Kidney (tissue), 14 donors: Measurements from ENCODE around the gene LATS2. TPM values are rescaled to one million over a fixed set of nuclear protein-coding genes. Genes with fewer than 3 reads are reported as not detected.

Source experiments
- DNase-seq, 5 donors: peaks; one replicate each; pipeline ENCODE4 v3.0.0-alpha.2; 2013 to 2020
- FAIRE-seq: peaks from 2 replicates; lab custom pipeline; 2012; peaks lifted over from hg19 to GRCh38; lab: Jason Lieb, UNC
- H3K27ac ChIP-seq, 2 donors: one replicate each; pipeline ENCODE4 v1.7.0; 2013; ENCODE audit warnings: low read depth in 2 of 2, low read length in 2 of 2, inconsistent platforms in 1 of 2
- H3K27me3 ChIP-seq: one replicate; pipeline ENCODE4 v1.7.1; 2013; ENCODE audit warnings: low read length, inconsistent platforms; ENCODE audit not compliant: control insufficient read depth, insufficient read depth
- H3K36me3 ChIP-seq, 3 donors: one replicate each; pipeline versions ENCODE4 v1.7.0 to v1.7.1; 2013; ENCODE audit warnings: low read length in 3 of 3, control low read depth in 1 of 3, inconsistent platforms in 1 of 3; ENCODE audit not compliant: insufficient read depth in 3 of 3, control insufficient read depth in 2 of 3
- H3K4me1 ChIP-seq, 3 donors: one replicate each; pipeline versions ENCODE4 v1.7.0 to v1.7.1; 2013; ENCODE audit warnings: low read length in 3 of 3, inconsistent platforms in 1 of 3, low read depth in 1 of 3; ENCODE audit not compliant: control insufficient read depth in 2 of 3, insufficient read depth in 2 of 3
- H3K4me3 ChIP-seq, 3 donors: one replicate each; pipeline versions ENCODE4 v1.7.0 to v1.8.1; 2013; ENCODE audit warnings: low read length in 3 of 3, control low read depth in 1 of 3, inconsistent platforms in 1 of 3
- H3K9ac ChIP-seq, 3 donors: one replicate each; pipeline versions ENCODE4 v1.7.0 to v1.7.1; 2013; ENCODE audit warnings: low read length in 3 of 3, control low read depth in 1 of 3, inconsistent platforms in 1 of 3
- H3K9me3 ChIP-seq, 3 donors: one replicate each; pipeline versions ENCODE4 v1.7.0 to v1.7.1; 2013; ENCODE audit warnings: low read length in 3 of 3, control low read depth in 1 of 3, inconsistent platforms in 1 of 3; ENCODE audit not compliant: control insufficient read depth in 2 of 3, insufficient read depth in 1 of 3
- intact Hi-C: fragments of 100-400 bp; cut with DNase I; formaldehyde crosslinking; loops from one replicate; pipeline ENCODE4 v1.11.1; 2022
- polyA plus RNA-seq: library from polyadenylated mRNA; stranded (reverse); fragments of 350-450 nt; fragmentation: Illumina TruSeq; extraction: RNeasy Lipid Tissue Mini Kit (QIAGEN cat#74804); gene quantifications from one replicate; pipeline ENCODE4 v1.2.3, GENCODE V29; 2014; ENCODE audit warnings: low read depth, low replicate concordance; ENCODE audit not compliant: insufficient read depth
- total RNA-seq: library from RNA; stranded (reverse); fragmentation: NEBNext Ultra II Directional; extraction: Animal tissue kit (Norgen Biotek cat#: 25700); gene quantifications from one replicate; pipeline ENCODE4 v1.2.1, GENCODE V29; 2021
- TF ChIP-seq, protein P1 (sequence below): IDR thresholded peaks from 3 replicates; pipeline ENCODE4 v1.5.1; 2012; ENCODE audit warnings: mild to moderate bottlenecking, moderate library complexity, borderline replicate concordance; ENCODE audit not compliant: insufficient read depth; ENCODE audit errors: extremely low read depth
- donor health status: control.
- donor health status: control.
- donor health status: control.
- donor health status: control.
- donor health status: control.
- donor health status: DM: yes; HTN: yes; CAD: no.
- donor health status: Normal renal cell carcinoma (clear cell type).

LATS2 gene
- total and polyA plus RNA-seq, 2 donors from 2014 or later = 5.5 to 26.3 TPM

- TF ChIP-seq, protein P1, sequence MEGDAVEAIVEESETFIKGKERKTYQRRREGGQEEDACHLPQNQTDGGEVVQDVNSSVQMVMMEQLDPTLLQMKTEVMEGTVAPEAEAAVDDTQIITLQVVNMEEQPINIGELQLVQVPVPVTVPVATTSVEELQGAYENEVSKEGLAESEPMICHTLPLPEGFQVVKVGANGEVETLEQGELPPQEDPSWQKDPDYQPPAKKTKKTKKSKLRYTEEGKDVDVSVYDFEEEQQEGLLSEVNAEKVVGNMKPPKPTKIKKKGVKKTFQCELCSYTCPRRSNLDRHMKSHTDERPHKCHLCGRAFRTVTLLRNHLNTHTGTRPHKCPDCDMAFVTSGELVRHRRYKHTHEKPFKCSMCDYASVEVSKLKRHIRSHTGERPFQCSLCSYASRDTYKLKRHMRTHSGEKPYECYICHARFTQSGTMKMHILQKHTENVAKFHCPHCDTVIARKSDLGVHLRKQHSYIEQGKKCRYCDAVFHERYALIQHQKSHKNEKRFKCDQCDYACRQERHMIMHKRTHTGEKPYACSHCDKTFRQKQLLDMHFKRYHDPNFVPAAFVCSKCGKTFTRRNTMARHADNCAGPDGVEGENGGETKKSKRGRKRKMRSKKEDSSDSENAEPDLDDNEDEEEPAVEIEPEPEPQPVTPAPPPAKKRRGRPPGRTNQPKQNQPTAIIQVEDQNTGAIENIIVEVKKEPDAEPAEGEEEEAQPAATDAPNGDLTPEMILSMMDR = no peak
- intact Hi-C loops = no loop called here
- no peak overlapping the region for H3K27ac ChIP-seq
- no peak overlapping the region for H3K9ac ChIP-seq
- FAIRE-seq (no peak), DNase-seq (no peak)
- H3K4me1 ChIP-seq = no peaks in the 10 kb centered on the region
- no peaks in the 10 kb centered on the region for H3K9me3 ChIP-seq
- no peak overlapping the region for H3K4me3 ChIP-seq
- H3K27me3 ChIP-seq = no peaks in the 10 kb centered on the region
- no peaks in the 10 kb centered on the region for H3K36me3 ChIP-seq
Observed at GRCh38 chr13:21066946-21067345, 5.6 kb upstream of the LATS2 start.

DNA sequence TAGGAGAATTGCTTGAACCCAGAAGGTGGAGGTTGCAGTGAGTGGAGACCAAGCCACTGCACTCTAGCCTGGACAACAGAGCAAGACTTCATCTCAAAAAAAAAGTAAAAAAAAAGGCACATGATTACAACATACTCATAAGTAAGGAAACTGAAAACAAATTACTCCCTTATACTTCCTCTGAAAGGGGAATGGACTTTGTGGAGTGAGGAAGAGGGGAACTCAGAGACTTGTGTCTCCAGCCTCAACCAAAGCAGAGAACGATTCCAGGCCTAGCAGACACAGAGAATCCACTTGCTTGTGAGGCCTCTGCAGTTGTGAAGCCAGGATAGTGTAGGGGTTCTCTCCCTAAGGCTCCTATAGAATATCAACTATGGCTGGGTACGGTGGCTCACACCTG lies 4.3 kb upstream of the LATS2 start:
- intact Hi-C loops = no loop called here
- TF ChIP-seq, protein P1 = no peak
- H3K4me3 ChIP-seq = no peak overlapping the region
- H3K27me3 ChIP-seq = no peaks in the 10 kb centered on the region
- H3K4me1 ChIP-seq = no peaks in the 10 kb centered on the region
- DNase-seq = no peak
- H3K27ac ChIP-seq = no peak overlapping the region
- FAIRE-seq = no peak
- H3K36me3 ChIP-seq = no peaks in the 10 kb centered on the region
- H3K9ac ChIP-seq = no peak overlapping the region
- H3K9me3 ChIP-seq = no peaks in the 10 kb centered on the region

- TF ChIP-seq, protein P1 = no peak
- intact Hi-C loops = no loop called here
- H3K4me3 ChIP-seq = no peak overlapping the region
Observed at GRCh38 chr13:21063031-21063430, 1.6 kb upstream of the LATS2 start.

More at GRCh38 chr13:21063031-21063430, 1.6 kb upstream of the LATS2 start:
- Histone ChIP-seq H3K4me1 (peaks cover 0 to 4% (median 0%) of the 10 kb centered on the region in 3 donors), H3K9ac (no peak overlapping the region), H3K27me3 (no peaks in the 10 kb centered on the region), H3K9me3 (no peaks in the 10 kb centered on the region), H3K36me3 (no peaks in the 10 kb centered on the region), H3K27ac (no peak overlapping the region)
- DNase-seq (no peak), FAIRE-seq (no peak)
